ENCODE results near the gene NYNRIN. TPM values are rescaled to one million over a fixed set of nuclear protein-coding genes. Genes with fewer than 3 reads are reported as not detected.

NYNRIN gene
- total and polyA plus RNA-seq, 2 of the 8 experiments (the other 6 are each of a cell fraction or from before 2014, with no cell fraction given) = 15.2 to 18.3 TPM

- no peak for FAIRE-seq
- no peak overlapping the region for H2AFZ ChIP-seq (ENCODE audit: low read length)
- H2BK120ac ChIP-seq (replicated peaks; ENCODE audit: low read depth, low read length) = no peak overlapping the region
- no peak overlapping the region for H3K18ac ChIP-seq (ENCODE audit: extremely low read depth, low read length)
- no peak overlapping the region for H3K4me3 ChIP-seq (ENCODE audit: extremely low read depth in 1 of 4, insufficient read depth in 2 of 4, low read depth in 3 of 4, low read length in 4 of 4)
- H2BK20ac ChIP-seq (ENCODE audit: low read length) = no peak overlapping the region
- no peak overlapping the region for H3K27ac ChIP-seq (ENCODE audit: low read depth, low read length)
- WGBS, 2 experiments (ENCODE audit: extremely low coverage in 1 of 2, insufficient coverage in 1 of 2, insufficient read length in 1 of 2, insufficient replicate concordance in 2 of 2, low coverage in 1 of 2, low lambda C conversion rate in 2 of 2, missing lambda C conversion rate in 1 of 2) = 80% methylated on average over 4 of the region's 4 CpGs; no CpG with 5 or more reads in 1 of the 2 experiments
- no peaks in the 10 kb centered on the region for H3K9me3 ChIP-seq (ENCODE audit: insufficient read depth in 2 of 2, low read depth in 1 of 2, low read length in 1 of 2)
- H4K91ac ChIP-seq (replicated peaks; ENCODE audit: insufficient read length, low read length) = no peak overlapping the region
- no peaks in the 10 kb centered on the region; a peak in 2 of 7 replicates for H3K4me1 ChIP-seq (replicated peaks in 1 of 4; ENCODE audit: control insufficient read depth in 3 of 4, insufficient read depth in 4 of 4, low read length in 3 of 4)
- H2BK15ac ChIP-seq (ENCODE audit: low read length) = no peak overlapping the region
- no peak overlapping the region for H4K8ac ChIP-seq (ENCODE audit: extremely low read depth, insufficient read depth, low read length)
- H3K4ac ChIP-seq (replicated peaks; ENCODE audit: insufficient read length, low read depth, low read length) = no peak overlapping the region
- no peaks in the 10 kb centered on the region for H4K20me1 ChIP-seq (replicated peaks in 1 of 2; ENCODE audit: control insufficient read depth in 1 of 2, insufficient read depth in 2 of 2, low read length in 2 of 2)
- CTCF ChIA-PET (ENCODE audit: partially characterized antibody) = interaction anchor here (0.6 to 21.3 kb wide), 7 partner anchors 9 to 93 kb away, joined by 3 to 664 read pairs (median 9); partner anchors contain the start of genes ADCY4, NFATC4 and RIPK3
- H3K56ac ChIP-seq (replicated peaks; ENCODE audit: insufficient read length, low read depth, low read length) = no peak overlapping the region
- no peak overlapping the region for H4K5ac ChIP-seq (ENCODE audit: insufficient read length, low read depth, low read length)
- no peaks in the 10 kb centered on the region for H3K79me1 ChIP-seq (ENCODE audit: low read depth, low read length)
- H3K9ac ChIP-seq (replicated peaks in 1 of 4; ENCODE audit: extremely low read depth in 1 of 4, low read depth in 3 of 4, low read length in 3 of 4) = no peak overlapping the region
- POLR2A ChIA-PET (ENCODE audit: partially characterized antibody) = interaction anchor here (1.1 to 3.0 kb wide), 2 partner anchors 14 to 23 kb away, joined by 3 to 8 read pairs; partner anchors contain the start of gene NYNRIN
- H2AK5ac ChIP-seq (ENCODE audit: low read depth, low read length) = no peak overlapping the region
- no peak for DNase-seq (ENCODE audit: low read depth in 1 of 2, low spot score in 2 of 2)
- H3K27me3 ChIP-seq (replicated peaks in 1 of 4; ENCODE audit: control insufficient read depth in 3 of 4, extremely low read depth in 1 of 4, insufficient read depth in 3 of 4, low read length in 3 of 4) = peaks cover 0 to 8% (median 5%) of the 10 kb centered on the region in 4 experiments; a peak in 4 of 7 replicates
- no peak overlapping the region for H2BK5ac ChIP-seq (ENCODE audit: low read depth, low read length)
- H3K79me2 ChIP-seq (ENCODE audit: control insufficient read depth in 1 of 2, insufficient read depth in 2 of 2, low read length in 2 of 2) = no peaks in the 10 kb centered on the region
- H3K36me3 ChIP-seq (ENCODE audit: control insufficient read depth in 2 of 4, insufficient read depth in 4 of 4, low read length in 3 of 4) = no peaks in the 10 kb centered on the region
- no peak overlapping the region for H2BK12ac ChIP-seq (ENCODE audit: low read depth, low read length)
- H3K4me2 ChIP-seq (ENCODE audit: insufficient read depth in 1 of 2, low read depth in 2 of 2, low read length in 2 of 2) = no peak overlapping the region
- no peaks in the 10 kb centered on the region for H3K23me2 ChIP-seq (ENCODE audit: low read depth, low read length)
- no peak overlapping the region for H3K14ac ChIP-seq (ENCODE audit: insufficient read length)
- H3K23ac ChIP-seq (ENCODE audit: insufficient read length) = no peak overlapping the region
- no peak for TF ChIP-seq GTF2F1 (IDR thresholded peaks at IDR 0.05; ENCODE audit: borderline replicate concordance, low read depth, low read length)
- TF ChIP-seq TAF7 (optimal IDR thresholded peaks at IDR 0.05; ENCODE audit: borderline replicate concordance, low read depth, low read length) = no peak
- no peak for TF ChIP-seq TAF1 (IDR thresholded peaks at IDR 0.05; ENCODE audit: low read depth, low read length)
- TF ChIP-seq CHD2 (IDR thresholded peaks at IDR 0.05; ENCODE audit: low read length) = no peak
- no peak for TF ChIP-seq POU5F1 (IDR thresholded peaks at IDR 0.05; ENCODE audit: low read depth, low read length)
- no peak for TF ChIP-seq KDM1A (IDR thresholded peaks at IDR 0.05; ENCODE audit: borderline replicate concordance, low read length)
- TF ChIP-seq, protein P1, sequence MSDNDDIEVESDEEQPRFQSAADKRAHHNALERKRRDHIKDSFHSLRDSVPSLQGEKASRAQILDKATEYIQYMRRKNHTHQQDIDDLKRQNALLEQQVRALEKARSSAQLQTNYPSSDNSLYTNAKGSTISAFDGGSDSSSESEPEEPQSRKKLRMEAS (IDR thresholded peaks at IDR 0.05) = no peak
- TF ChIP-seq POLR2AphosphoS5 (IDR thresholded peaks at IDR 0.05; ENCODE audit: low read depth, low read length) = no peak
- no peak for TF ChIP-seq TCF12 (IDR thresholded peaks at IDR 0.05; ENCODE audit: low read depth, low read length)
- TF ChIP-seq EP300 (IDR thresholded peaks at IDR 0.05; ENCODE audit: borderline replicate concordance in 1 of 2, low read depth in 2 of 2, low read length in 2 of 2) = no peak
- TF ChIP-seq HDAC2 (IDR thresholded peaks at IDR 0.05; ENCODE audit: borderline replicate concordance in 1 of 2, low read depth in 2 of 2, low read length in 2 of 2) = no peak
- no peak for TF ChIP-seq NANOG (IDR thresholded peaks at IDR 0.05; ENCODE audit: insufficient read depth, low read depth, low read length, poor library complexity, severe bottlenecking)
These were observed 23.5 kb downstream of the NYNRIN start for GRCh38 chr14:24422261-24422660.

Data from H1 (cell line).